ENCODE measurements around the gene LMCD1. TPM values are rescaled to one million over a fixed set of nuclear protein-coding genes. Genes with fewer than 3 reads are reported as not detected.
A peak's percentile ranks its signal among the peaks of the same experiment; 100 is the strongest.

The LMCD1 gene
- total RNA-seq, 1 experiment from 2014 or later: 59.6 TPM

GRCh38 chr3:8597219-8597853, 95.7 kb downstream of the LMCD1 start:
- H3K4me3 ChIP-seq: no peak overlapping the region
- H3K9me3 ChIP-seq (replicated peaks): no peaks in the 10 kb centered on the region
- H3K4me1 ChIP-seq: peaks cover 63% of the 10 kb centered on the region
- DNase-seq: no peak
- peak overlapping the region; percentile 21 for H3K27ac ChIP-seq
- no peaks in the 10 kb centered on the region for H3K27me3 ChIP-seq
- H3K36me3 ChIP-seq: no peaks in the 10 kb centered on the region

GRCh38 chr3:8599146-8599545, 97.5 kb downstream of the LMCD1 start:
- Histone ChIP-seq H3K4me1 (peaks cover 49% of the 10 kb centered on the region), H3K36me3 (no peaks in the 10 kb centered on the region), H3K27ac (no peak overlapping the region), H3K9me3 (replicated peaks) (no peaks in the 10 kb centered on the region), H3K4me3 (no peak overlapping the region), H3K27me3 (no peaks in the 10 kb centered on the region)
- DNase-seq: peak; percentile 33 to 66

- Histone ChIP-seq H3K4me1 (peaks cover 36% of the 10 kb centered on the region), H3K27ac (no peak overlapping the region), H3K36me3 (no peaks in the 10 kb centered on the region), H3K4me3 (no peak overlapping the region), H3K9me3 (replicated peaks) (no peaks in the 10 kb centered on the region), H3K27me3 (no peaks in the 10 kb centered on the region)
- DNase-seq: no peak
Measured at GRCh38 chr3:8600457-8600856, 98.8 kb downstream of the LMCD1 start.

GRCh38 chr3:8603115-8603710, 101.6 kb downstream of the LMCD1 start:
- H3K27ac ChIP-seq: no peak overlapping the region
- H3K4me1 ChIP-seq: peaks cover 21% of the 10 kb centered on the region
- no peaks in the 10 kb centered on the region for H3K27me3 ChIP-seq
- no peaks in the 10 kb centered on the region for H3K9me3 ChIP-seq (replicated peaks)
- H3K4me3 ChIP-seq: no peak overlapping the region
- no peak for DNase-seq
- H3K36me3 ChIP-seq: no peaks in the 10 kb centered on the region

- Histone ChIP-seq H3K4me3 (no peak overlapping the region), H3K36me3 (no peaks in the 10 kb centered on the region), H3K9me3 (replicated peaks) (no peaks in the 10 kb centered on the region), H3K4me1 (peaks cover 13% of the 10 kb centered on the region), H3K27ac (no peak overlapping the region), H3K27me3 (no peaks in the 10 kb centered on the region)
- DNase-seq: no peak
Measured at GRCh38 chr3:8604006-8604405, 102.4 kb downstream of the LMCD1 start.

- Histone ChIP-seq H3K27ac (no peak overlapping the region), H3K36me3 (no peaks in the 10 kb centered on the region)
Measured at GRCh38 chr3:8604988-8605387, 103.4 kb downstream of the LMCD1 start.

GRCh38 chr3:8606701-8607231, 105.1 kb downstream of the LMCD1 start:
- H3K4me1 ChIP-seq: peaks cover 19% of the 10 kb centered on the region; the same call in 1 of the 2 replicates
- H3K36me3 ChIP-seq: no peaks in the 10 kb centered on the region
- DNase-seq: no peak
- H3K27me3 ChIP-seq: no peaks in the 10 kb centered on the region
- H3K27ac ChIP-seq: no peak overlapping the region
- no peaks in the 10 kb centered on the region for H3K9me3 ChIP-seq (replicated peaks)
- H3K4me3 ChIP-seq: no peak overlapping the region

More at GRCh38 chr3:8604988-8605387, 103.4 kb downstream of the LMCD1 start:
- no peak for DNase-seq
- H3K27me3 ChIP-seq: no peaks in the 10 kb centered on the region
- no peaks in the 10 kb centered on the region for H3K9me3 ChIP-seq (replicated peaks)
- H3K4me1 ChIP-seq: peaks cover 11% of the 10 kb centered on the region; the same call in 1 of the 2 replicates
- H3K4me3 ChIP-seq: no peak overlapping the region

GRCh38 chr3:8607234-8608040, 105.8 kb downstream of the LMCD1 start:
- Histone ChIP-seq H3K4me1 (peaks cover 19% of the 10 kb centered on the region; the same call in 1 of the 2 replicates), H3K27ac (no peak overlapping the region)
- DNase-seq: peak; percentile 79 to 87

GRCh38 chr3:8608041-8608790, 106.6 kb downstream of the LMCD1 start:
- no peaks in the 10 kb centered on the region for H3K36me3 ChIP-seq
- no peak overlapping the region for H3K4me3 ChIP-seq
- H3K27ac ChIP-seq: no peak overlapping the region
- DNase-seq: no peak
- no peaks in the 10 kb centered on the region for H3K27me3 ChIP-seq
- H3K9me3 ChIP-seq (replicated peaks): no peaks in the 10 kb centered on the region
- peaks cover 19% of the 10 kb centered on the region; the same call in 1 of the 2 replicates for H3K4me1 ChIP-seq

More at GRCh38 chr3:8607234-8608040, 105.8 kb downstream of the LMCD1 start:
- no peaks in the 10 kb centered on the region for H3K27me3 ChIP-seq
- no peaks in the 10 kb centered on the region for H3K36me3 ChIP-seq
- H3K4me3 ChIP-seq: no peak overlapping the region
- H3K9me3 ChIP-seq (replicated peaks): no peaks in the 10 kb centered on the region

GRCh38 chr3:8608791-8609467, 107.3 kb downstream of the LMCD1 start:
- Histone ChIP-seq H3K4me1 (peaks cover 19% of the 10 kb centered on the region; the same call in 1 of the 2 replicates), H3K27ac (no peak overlapping the region), H3K4me3 (no peak overlapping the region), H3K36me3 (no peaks in the 10 kb centered on the region), H3K27me3 (no peaks in the 10 kb centered on the region), H3K9me3 (replicated peaks) (0 out of 2 replicates have a peak, but pooled peaks cover 2% of the 10 kb centered on the region)
- no peak for DNase-seq

- peak; percentile 78 to 83 for DNase-seq
- H3K9me3 ChIP-seq (replicated peaks): 0 out of 2 replicates have a peak, but pooled peaks cover 2% of the 10 kb centered on the region
- no peaks in the 10 kb centered on the region for H3K27me3 ChIP-seq
- peak overlapping the region; percentile 60 for H3K4me3 ChIP-seq
- peak overlapping the region; percentile 70 for H3K27ac ChIP-seq
- no peaks in the 10 kb centered on the region for H3K36me3 ChIP-seq
- peaks cover 19% of the 10 kb centered on the region; the same call in 1 of the 2 replicates for H3K4me1 ChIP-seq
Measured at GRCh38 chr3:8610951-8611350, 109.3 kb downstream of the LMCD1 start.

GRCh38 chr3:8617921-8618320, 116.3 kb downstream of the LMCD1 start:
- H3K4me3 ChIP-seq: no peak overlapping the region
- no peaks in the 10 kb centered on the region for H3K27me3 ChIP-seq
- no peak overlapping the region for H3K27ac ChIP-seq
- DNase-seq: no peak
- H3K9me3 ChIP-seq (replicated peaks): peaks cover 11% of the 10 kb centered on the region; the same call in 1 of the 2 replicates
- no peaks in the 10 kb centered on the region; the same call in 1 of the 2 replicates for H3K4me1 ChIP-seq
- H3K36me3 ChIP-seq: no peaks in the 10 kb centered on the region

GRCh38 chr3:8618950-8619349, 117.3 kb downstream of the LMCD1 start:
- Histone ChIP-seq H3K4me3 (no peak overlapping the region), H3K9me3 (replicated peaks) (peaks cover 9% of the 10 kb centered on the region; the same call in 1 of the 2 replicates), H3K27ac (no peak overlapping the region), H3K4me1 (no peaks in the 10 kb centered on the region; the same call in 1 of the 2 replicates), H3K36me3 (no peaks in the 10 kb centered on the region), H3K27me3 (no peaks in the 10 kb centered on the region)
- DNase-seq: no peak

All from SJCRH30 (cell line).